ENCODE results near the gene NFYC.

The NFYC gene

DNA sequence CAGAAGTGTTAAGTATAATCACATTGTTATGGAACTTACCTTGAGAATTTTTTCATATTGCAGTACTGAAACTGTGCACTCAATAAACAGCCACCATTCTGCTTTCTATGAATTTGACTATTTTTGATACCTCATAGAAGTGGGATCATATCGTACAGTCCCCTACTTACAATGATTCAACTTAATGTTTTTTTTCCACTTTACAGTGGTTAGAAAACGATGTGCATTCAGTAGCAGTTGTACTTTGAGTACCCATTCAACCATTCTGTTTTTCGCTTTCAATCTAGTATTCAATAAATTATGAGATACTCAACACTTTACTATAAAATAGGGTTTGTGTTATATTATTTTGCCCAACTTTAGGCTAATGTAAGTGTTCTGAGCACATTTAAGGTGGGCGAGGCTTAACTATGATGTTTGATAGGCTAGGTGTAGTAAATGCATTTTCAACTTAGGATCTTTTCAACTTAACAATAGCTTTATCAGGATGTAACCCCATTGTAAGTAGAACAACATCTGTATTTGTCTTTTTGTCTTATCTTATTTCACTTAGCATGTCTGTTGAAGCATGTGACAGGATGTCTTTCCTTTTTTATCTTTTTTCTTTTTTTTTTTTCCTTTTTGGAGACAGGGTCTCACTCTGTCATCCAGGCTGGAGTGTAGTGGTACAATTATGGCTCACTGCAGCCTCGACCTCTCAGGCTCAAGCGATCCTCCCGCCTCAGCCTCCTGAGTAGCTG is 49.7 kb downstream of the NFYC start:
- H4K20me1 ChIP-seq (ENCODE audit: insufficient read depth, low read length, poor library complexity, severe bottlenecking), result peaks cover 8% of the 10 kb centered on the region
- H3K9ac ChIP-seq (ENCODE audit: low read depth, low read length, poor library complexity, severe bottlenecking), result no peak overlapping the region
- H3K4me1 ChIP-seq (ENCODE audit: insufficient read depth, low read length, poor library complexity, severe bottlenecking), result no peaks in the 10 kb centered on the region
- peaks cover 75% of the 10 kb centered on the region for H3K36me3 ChIP-seq (ENCODE audit: insufficient read depth, low read length)
- H3K4me2 ChIP-seq (ENCODE audit: low read depth, low read length, poor library complexity, severe bottlenecking), result no peak overlapping the region
- H3K27me3 ChIP-seq (ENCODE audit: insufficient read depth, low read length, poor library complexity, severe bottlenecking), result no peaks in the 10 kb centered on the region
- no peaks in the 10 kb centered on the region for H3F3A ChIP-seq (ENCODE audit: low read depth)
- no peaks in the 10 kb centered on the region for H3K9me2 ChIP-seq (replicated peaks; ENCODE audit: low read depth, low read length)
- TF ChIP-seq EZH2phosphoT487 (IDR thresholded peaks at IDR 0.05; ENCODE audit: borderline replicate concordance), result no peak
- TF ChIP-seq, protein P1, sequence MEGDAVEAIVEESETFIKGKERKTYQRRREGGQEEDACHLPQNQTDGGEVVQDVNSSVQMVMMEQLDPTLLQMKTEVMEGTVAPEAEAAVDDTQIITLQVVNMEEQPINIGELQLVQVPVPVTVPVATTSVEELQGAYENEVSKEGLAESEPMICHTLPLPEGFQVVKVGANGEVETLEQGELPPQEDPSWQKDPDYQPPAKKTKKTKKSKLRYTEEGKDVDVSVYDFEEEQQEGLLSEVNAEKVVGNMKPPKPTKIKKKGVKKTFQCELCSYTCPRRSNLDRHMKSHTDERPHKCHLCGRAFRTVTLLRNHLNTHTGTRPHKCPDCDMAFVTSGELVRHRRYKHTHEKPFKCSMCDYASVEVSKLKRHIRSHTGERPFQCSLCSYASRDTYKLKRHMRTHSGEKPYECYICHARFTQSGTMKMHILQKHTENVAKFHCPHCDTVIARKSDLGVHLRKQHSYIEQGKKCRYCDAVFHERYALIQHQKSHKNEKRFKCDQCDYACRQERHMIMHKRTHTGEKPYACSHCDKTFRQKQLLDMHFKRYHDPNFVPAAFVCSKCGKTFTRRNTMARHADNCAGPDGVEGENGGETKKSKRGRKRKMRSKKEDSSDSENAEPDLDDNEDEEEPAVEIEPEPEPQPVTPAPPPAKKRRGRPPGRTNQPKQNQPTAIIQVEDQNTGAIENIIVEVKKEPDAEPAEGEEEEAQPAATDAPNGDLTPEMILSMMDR (conservative IDR thresholded peaks at IDR 0.05; ENCODE audit: low read length), result no peak
- no peak overlapping the region for H2AFZ ChIP-seq (ENCODE audit: low read length)
- no peaks in the 10 kb centered on the region for H3K9me3 ChIP-seq (ENCODE audit: insufficient read depth, low read depth, low read length)
- H3K79me2 ChIP-seq (ENCODE audit: insufficient read depth, low read length), result peaks cover 80% of the 10 kb centered on the region
- H3K4me3 ChIP-seq (ENCODE audit: low read length, poor library complexity, severe bottlenecking), result no peak overlapping the region

DNA sequence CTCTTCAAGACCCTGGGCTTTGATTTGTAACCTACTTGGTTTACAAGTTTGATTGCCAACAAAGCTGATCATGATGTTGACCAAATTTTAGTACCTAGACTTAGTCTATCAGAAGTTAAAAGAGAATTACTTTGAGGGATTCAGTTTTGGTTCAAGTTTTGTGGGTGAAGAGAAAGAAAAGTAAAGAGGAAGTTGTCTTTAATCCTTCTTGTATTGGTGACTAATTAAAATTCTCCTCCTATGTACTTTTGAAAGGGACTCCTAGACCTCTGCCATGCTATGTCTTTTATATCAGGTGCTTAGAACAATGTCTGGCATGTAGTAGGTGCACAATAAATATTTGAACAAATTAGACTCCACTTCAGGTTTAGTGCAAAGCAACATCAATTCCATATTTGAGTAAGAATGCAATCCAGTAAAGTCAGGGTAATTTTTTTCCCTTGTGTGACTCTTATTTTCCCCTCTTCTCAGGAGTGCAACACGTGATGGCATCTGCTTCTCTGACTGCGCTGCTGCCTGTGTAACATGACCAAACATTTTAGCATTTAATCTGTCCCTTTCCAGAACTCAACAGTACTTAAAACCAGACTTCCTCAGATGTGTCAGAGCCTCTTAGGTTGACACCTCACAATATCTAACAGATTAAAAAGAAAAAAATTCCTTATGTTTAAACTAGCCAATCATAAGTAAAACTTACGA is 51.0 kb downstream of the NFYC start:
- H3K9me3 ChIP-seq (ENCODE audit: insufficient read depth, low read depth, low read length), result no peaks in the 10 kb centered on the region
- H3K9ac ChIP-seq (ENCODE audit: low read depth, low read length, poor library complexity, severe bottlenecking), result no peak overlapping the region
- peaks cover 4% of the 10 kb centered on the region for H4K20me1 ChIP-seq (ENCODE audit: insufficient read depth, low read length, poor library complexity, severe bottlenecking)
- H3K4me1 ChIP-seq (ENCODE audit: insufficient read depth, low read length, poor library complexity, severe bottlenecking), result no peaks in the 10 kb centered on the region
- H3K36me3 ChIP-seq (ENCODE audit: insufficient read depth, low read length), result peaks cover 88% of the 10 kb centered on the region
- no peak overlapping the region for H3K4me3 ChIP-seq (ENCODE audit: low read length, poor library complexity, severe bottlenecking)
- H3K79me2 ChIP-seq (ENCODE audit: insufficient read depth, low read length), result peaks cover 78% of the 10 kb centered on the region
- no peaks in the 10 kb centered on the region for H3K9me2 ChIP-seq (replicated peaks; ENCODE audit: low read depth, low read length)
- no peak overlapping the region for H3K4me2 ChIP-seq (ENCODE audit: low read depth, low read length, poor library complexity, severe bottlenecking)
- no peaks in the 10 kb centered on the region for H3K27me3 ChIP-seq (ENCODE audit: insufficient read depth, low read length, poor library complexity, severe bottlenecking)
- H2AFZ ChIP-seq (ENCODE audit: low read length), result no peak overlapping the region
- TF ChIP-seq, protein P1 (conservative IDR thresholded peaks at IDR 0.05; ENCODE audit: low read length), result no peak
- no peak for TF ChIP-seq EZH2phosphoT487 (IDR thresholded peaks at IDR 0.05; ENCODE audit: borderline replicate concordance)
- no peaks in the 10 kb centered on the region for H3F3A ChIP-seq (ENCODE audit: low read depth)

DNA sequence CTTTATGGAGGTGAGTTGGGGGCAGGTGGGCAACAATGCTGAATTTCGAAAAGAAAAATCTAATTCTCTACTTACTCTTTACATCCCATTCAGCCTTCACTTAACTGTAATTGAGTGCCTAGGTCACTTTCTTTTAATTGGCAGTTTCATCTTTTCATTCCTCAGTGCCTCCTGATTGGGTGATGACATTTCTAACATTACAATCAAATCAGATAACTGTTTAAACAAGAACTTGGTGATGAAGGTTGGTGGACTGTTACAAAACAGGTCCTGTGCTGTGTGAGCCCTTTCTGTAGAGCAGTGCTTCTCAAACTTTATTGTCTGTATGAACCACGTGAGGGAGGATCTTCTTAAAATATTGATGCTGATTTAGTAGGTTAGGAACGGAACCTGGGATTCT is 51.9 kb downstream of the NFYC start:
- H3K9me3 ChIP-seq (ENCODE audit: insufficient read depth, low read depth, low read length), result no peaks in the 10 kb centered on the region
- H4K20me1 ChIP-seq (ENCODE audit: insufficient read depth, low read length, poor library complexity, severe bottlenecking), result peaks cover 4% of the 10 kb centered on the region
- H3K4me3 ChIP-seq (ENCODE audit: low read length, poor library complexity, severe bottlenecking), result no peak overlapping the region
- H3F3A ChIP-seq (ENCODE audit: low read depth), result no peaks in the 10 kb centered on the region
- H3K9ac ChIP-seq (ENCODE audit: low read depth, low read length, poor library complexity, severe bottlenecking), result no peak overlapping the region
- H3K27me3 ChIP-seq (ENCODE audit: insufficient read depth, low read length, poor library complexity, severe bottlenecking), result no peaks in the 10 kb centered on the region
- H3K79me2 ChIP-seq (ENCODE audit: insufficient read depth, low read length), result peaks cover 70% of the 10 kb centered on the region
- H3K9me2 ChIP-seq (replicated peaks; ENCODE audit: low read depth, low read length), result no peaks in the 10 kb centered on the region
- TF ChIP-seq EZH2phosphoT487 (IDR thresholded peaks at IDR 0.05; ENCODE audit: borderline replicate concordance), result no peak
- TF ChIP-seq, protein P1 (conservative IDR thresholded peaks at IDR 0.05; ENCODE audit: low read length), result no peak
- no peaks in the 10 kb centered on the region for H3K4me1 ChIP-seq (ENCODE audit: insufficient read depth, low read length, poor library complexity, severe bottlenecking)
- peaks cover 94% of the 10 kb centered on the region for H3K36me3 ChIP-seq (ENCODE audit: insufficient read depth, low read length)
- no peak overlapping the region for H2AFZ ChIP-seq (ENCODE audit: low read length)
- no peak overlapping the region for H3K4me2 ChIP-seq (ENCODE audit: low read depth, low read length, poor library complexity, severe bottlenecking)
